ENCODE results near the gene RNF133. TPM values are rescaled to one million over a fixed set of nuclear protein-coding genes. Genes with fewer than 3 reads are reported as not detected.

RNF133 gene
- total and polyA plus RNA-seq, 4 donors, result 0.05 to 9.1 (median 1.2) TPM

DNA sequence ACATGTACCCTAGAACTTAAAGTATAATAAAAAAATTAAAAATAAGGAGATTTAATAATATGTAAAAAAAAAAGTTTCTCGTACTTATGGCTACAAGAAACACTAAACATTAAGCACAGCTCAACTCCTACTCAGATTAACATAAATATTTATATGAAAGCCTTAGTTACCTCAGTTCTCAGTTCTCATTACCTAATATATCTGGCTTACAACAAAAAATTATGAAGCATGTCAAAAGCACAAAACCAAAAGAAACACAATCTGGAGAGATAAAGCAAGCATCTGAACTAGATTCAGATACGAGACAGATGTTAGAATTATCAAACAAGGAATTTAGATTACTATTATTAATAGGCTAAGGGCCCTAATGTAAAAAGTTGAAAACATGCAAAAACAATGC, 40.1 kb downstream of the RNF133 start:
- Histone ChIP-seq H3K27ac (ENCODE audit: low read depth in 1 of 2, low read length in 1 of 2) (no peak overlapping the region), H3K9me3 (ENCODE audit: control insufficient read depth in 4 of 4, insufficient read depth in 3 of 4, low read length in 3 of 4) (no peaks in the 10 kb centered on the region), H3K9ac (ENCODE audit: insufficient read depth in 1 of 2, low read length in 2 of 2) (no peak overlapping the region), H3K27me3 (ENCODE audit: control insufficient read depth in 3 of 3, insufficient read depth in 3 of 3, low read length in 2 of 3) (no peaks in the 10 kb centered on the region), H3K4me3 (no peak overlapping the region), H3K36me3 (ENCODE audit: control insufficient read depth in 4 of 4, insufficient read depth in 4 of 4, low read length in 4 of 4) (no peaks in the 10 kb centered on the region), H3K4me1 (ENCODE audit: control insufficient read depth in 5 of 5, insufficient read depth in 5 of 5, low read length in 5 of 5) (no peaks in the 10 kb centered on the region)
- no peak for ATAC-seq (ENCODE audit: insufficient read depth, low FRiP score)
- no peak for TF ChIP-seq CTCF (IDR thresholded peaks at IDR 0.05; ENCODE audit: control extremely low read depth, extremely low read depth)
- peak in 2 of 3 donors; percentile 53 to 55 for DNase-seq
- 78 to 88% methylated on average over 2 of the region's 2 CpGs for WGBS, 2 donors

- Histone ChIP-seq H3K27ac (ENCODE audit: low read depth in 1 of 2, low read length in 1 of 2) (no peak overlapping the region), H3K27me3 (ENCODE audit: control insufficient read depth in 3 of 3, insufficient read depth in 3 of 3, low read length in 2 of 3) (no peaks in the 10 kb centered on the region), H3K4me3 (no peak overlapping the region), H3K9ac (ENCODE audit: insufficient read depth in 1 of 2, low read length in 2 of 2) (no peak overlapping the region), H3K36me3 (ENCODE audit: control insufficient read depth in 4 of 4, insufficient read depth in 4 of 4, low read length in 4 of 4) (no peaks in the 10 kb centered on the region), H3K9me3 (ENCODE audit: control insufficient read depth in 4 of 4, insufficient read depth in 3 of 4, low read length in 3 of 4) (no peaks in the 10 kb centered on the region), H3K4me1 (ENCODE audit: control insufficient read depth in 5 of 5, insufficient read depth in 5 of 5, low read length in 5 of 5) (peaks cover 0 to 9% (median 5%) of the 10 kb centered on the region in 5 donors)
- TF ChIP-seq CTCF (IDR thresholded peaks at IDR 0.05; ENCODE audit: control extremely low read depth, extremely low read depth), result no peak
- no peak for DNase-seq
- WGBS, 2 donors, result 75 to 89% methylated on average over 5 of the region's 5 CpGs
- no peak for ATAC-seq (ENCODE audit: insufficient read depth, low FRiP score)
Observed at GRCh38 chr7:122653685-122654084, 45.2 kb downstream of the RNF133 start.

- peak in 2 of 3 donors; percentile 22 to 53 for DNase-seq
- TF ChIP-seq CTCF (IDR thresholded peaks at IDR 0.05; ENCODE audit: control extremely low read depth, extremely low read depth), result no peak
- ATAC-seq (ENCODE audit: insufficient read depth, low FRiP score), result no peak
- Histone ChIP-seq H3K27me3 (ENCODE audit: control insufficient read depth in 3 of 3, insufficient read depth in 3 of 3, low read length in 2 of 3) (no peaks in the 10 kb centered on the region), H3K9me3 (ENCODE audit: control insufficient read depth in 4 of 4, insufficient read depth in 3 of 4, low read length in 3 of 4) (no peaks in the 10 kb centered on the region), H3K9ac (ENCODE audit: insufficient read depth in 1 of 2, low read length in 2 of 2) (no peak overlapping the region), H3K4me1 (ENCODE audit: control insufficient read depth in 5 of 5, insufficient read depth in 5 of 5, low read length in 5 of 5) (peaks cover 0 to 9% (median 5%) of the 10 kb centered on the region in 5 donors), H3K27ac (ENCODE audit: low read depth in 1 of 2, low read length in 1 of 2) (no peak overlapping the region), H3K4me3 (no peak overlapping the region), H3K36me3 (ENCODE audit: control insufficient read depth in 4 of 4, insufficient read depth in 4 of 4, low read length in 4 of 4) (no peaks in the 10 kb centered on the region)
- WGBS, 2 donors, result 24 to 58% methylated on average over 4 of the region's 4 CpGs
Observed at GRCh38 chr7:122652876-122653275, 46.0 kb downstream of the RNF133 start.

- no peak for DNase-seq
Observed at GRCh38 chr7:122651451-122651850, 47.5 kb downstream of the RNF133 start.

More at GRCh38 chr7:122651451-122651850, 47.5 kb downstream of the RNF133 start:
- TF ChIP-seq CTCF (IDR thresholded peaks at IDR 0.05; ENCODE audit: control extremely low read depth, extremely low read depth), result no peak
- Histone ChIP-seq H3K9me3 (ENCODE audit: control insufficient read depth in 4 of 4, insufficient read depth in 3 of 4, low read length in 3 of 4) (no peaks in the 10 kb centered on the region), H3K36me3 (ENCODE audit: control insufficient read depth in 4 of 4, insufficient read depth in 4 of 4, low read length in 4 of 4) (no peaks in the 10 kb centered on the region), H3K27me3 (ENCODE audit: control insufficient read depth in 3 of 3, insufficient read depth in 3 of 3, low read length in 2 of 3) (no peaks in the 10 kb centered on the region), H3K9ac (ENCODE audit: insufficient read depth in 1 of 2, low read length in 2 of 2) (no peak overlapping the region), H3K27ac (ENCODE audit: low read depth in 1 of 2, low read length in 1 of 2) (no peak overlapping the region), H3K4me1 (ENCODE audit: control insufficient read depth in 5 of 5, insufficient read depth in 5 of 5, low read length in 5 of 5) (peaks cover 0 to 9% (median 5%) of the 10 kb centered on the region in 5 donors), H3K4me3 (no peak overlapping the region)
- 85 to 86% methylated on average over 2 of the region's 2 CpGs for WGBS, 2 donors
- ATAC-seq (ENCODE audit: insufficient read depth, low FRiP score), result no peak

Data from lung (tissue), 12 donors.